Subcutaneous abdominal adipose tissue (tissue), 5 donors: ENCODE data around the gene RBFA.

ENCODE experiments used
- H3K27ac ChIP-seq: one replicate; pipeline ENCODE4 v1.7.0; 2013; ENCODE audit warnings: low read depth, mild to moderate bottlenecking, inconsistent platforms, low read length, moderate library complexity
- H3K27me3 ChIP-seq, 5 donors: one replicate each; pipeline ENCODE4 v1.7.0; 2013; ENCODE audit warnings: low read length in 5 of 5, inconsistent platforms in 1 of 5; ENCODE audit not compliant: control insufficient read depth in 5 of 5, insufficient read depth in 4 of 5
- H3K36me3 ChIP-seq, 5 donors: one replicate each; pipeline ENCODE4 v1.7.0; 2013; ENCODE audit warnings: low read length in 5 of 5; ENCODE audit not compliant: control insufficient read depth in 5 of 5, insufficient read depth in 5 of 5
- H3K4me1 ChIP-seq, 5 donors: one replicate each; pipeline ENCODE4 v1.7.0; 2013; ENCODE audit warnings: low read length in 5 of 5, mild to moderate bottlenecking in 3 of 5, moderate library complexity in 1 of 5; ENCODE audit not compliant: control insufficient read depth in 5 of 5, insufficient read depth in 5 of 5
- H3K4me3 ChIP-seq, 5 donors: one replicate each; pipeline ENCODE4 v1.7.0; 2013; ENCODE audit warnings: low read length in 5 of 5, low read depth in 1 of 5
- H3K9ac ChIP-seq, 5 donors: one replicate each; pipeline ENCODE4 v1.7.0; 2013; ENCODE audit warnings: low read length in 5 of 5, mild to moderate bottlenecking in 4 of 5, moderate library complexity in 3 of 5
- H3K9me3 ChIP-seq, 5 donors: one replicate each; pipeline ENCODE4 v1.7.0; 2013; ENCODE audit warnings: low read length in 5 of 5; ENCODE audit not compliant: control insufficient read depth in 5 of 5
- donor health status: healthy.
- donor health status: healthy.
- donor health status: healthy.
- donor health status: healthy.
- donor health status: healthy.

Gene RBFA

DNA sequence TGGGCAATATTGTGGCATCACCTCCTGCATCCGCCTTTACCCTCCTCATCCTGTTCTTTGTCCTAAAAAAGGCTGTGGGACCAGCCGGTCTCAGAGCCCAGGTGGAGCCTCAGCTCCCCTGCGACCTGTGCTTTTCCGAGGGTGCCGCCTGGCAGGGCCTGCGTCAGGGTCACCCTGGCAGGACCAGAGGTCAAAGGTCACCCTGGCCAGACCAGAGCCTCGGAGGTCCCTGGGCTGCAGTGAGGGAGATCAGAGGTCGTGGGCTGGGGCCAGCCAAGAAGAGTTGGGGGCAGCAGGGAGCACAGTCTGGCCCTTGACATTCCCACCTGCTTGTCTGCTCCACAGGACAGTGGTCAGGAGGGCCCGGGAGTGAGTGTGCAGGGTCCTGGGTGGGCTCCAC is 31.5 kb downstream of the RBFA start:
- no peak overlapping the region for H3K27ac ChIP-seq
- H3K27me3 ChIP-seq: no peaks in the 10 kb centered on the region
- H3K9ac ChIP-seq: no peak overlapping the region
- peaks cover 0 to 4% (median 0%) of the 10 kb centered on the region in 5 donors for H3K4me1 ChIP-seq
- peaks cover 0 to 11% (median 3%) of the 10 kb centered on the region in 5 donors for H3K9me3 ChIP-seq
- H3K36me3 ChIP-seq: no peaks in the 10 kb centered on the region
- H3K4me3 ChIP-seq: no peak overlapping the region

DNA sequence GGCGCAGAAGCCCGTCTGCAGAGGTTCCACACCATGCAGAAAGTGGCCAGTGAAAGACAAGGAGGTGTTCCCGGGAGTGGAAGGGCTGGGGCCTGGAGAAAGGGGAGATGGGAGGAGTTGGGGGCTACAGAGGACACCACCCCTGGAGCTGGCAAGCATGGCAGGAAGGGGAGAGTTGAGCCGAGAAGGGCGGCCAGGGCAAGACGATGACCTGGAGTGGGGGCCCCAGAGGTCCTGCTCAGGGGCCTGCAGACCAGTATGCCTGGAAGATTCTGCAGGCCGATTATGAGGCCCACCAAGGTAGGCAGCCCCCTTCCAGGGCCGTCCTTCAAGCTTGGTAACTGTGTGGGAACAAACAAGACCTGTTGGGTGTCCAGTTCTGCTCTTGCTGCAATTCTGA is 33.1 kb downstream of the RBFA start:
- no peaks in the 10 kb centered on the region for H3K36me3 ChIP-seq
- peaks cover 0 to 5% (median 0%) of the 10 kb centered on the region in 5 donors for H3K9me3 ChIP-seq
- H3K4me3 ChIP-seq: no peak overlapping the region

DNA sequence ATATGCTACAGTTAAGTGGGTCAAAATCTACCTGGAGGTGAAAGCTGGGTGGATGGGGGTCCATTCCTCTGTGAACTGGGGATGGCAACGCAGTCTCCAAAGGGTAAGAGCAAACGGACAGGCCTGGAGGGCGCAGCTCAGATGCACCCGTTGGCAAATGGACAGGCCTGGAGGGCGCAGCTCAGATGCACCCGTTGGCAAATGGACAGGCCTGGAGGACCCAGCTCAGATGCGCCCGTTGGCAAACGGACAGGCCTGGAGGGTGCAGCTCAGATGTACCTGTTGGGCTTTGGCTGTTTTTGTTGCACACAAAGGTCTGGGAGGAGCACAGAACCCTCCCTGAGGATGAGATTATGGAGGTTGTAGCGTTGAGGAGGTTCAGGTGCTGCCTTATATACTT is 33.7 kb downstream of the RBFA start:
- Histone ChIP-seq H3K27ac (no peak overlapping the region), H3K4me1 (peaks cover 0 to 4% (median 0%) of the 10 kb centered on the region in 5 donors), H3K36me3 (no peaks in the 10 kb centered on the region), H3K27me3 (no peaks in the 10 kb centered on the region), H3K4me3 (no peak overlapping the region), H3K9ac (no peak overlapping the region), H3K9me3 (no peaks in the 10 kb centered on the region)

More for the DNA sequence above, 33.1 kb downstream of the RBFA start:
- no peak overlapping the region for H3K27ac ChIP-seq
- H3K9ac ChIP-seq: no peak overlapping the region
- peaks cover 0 to 4% (median 0%) of the 10 kb centered on the region in 5 donors for H3K4me1 ChIP-seq
- no peaks in the 10 kb centered on the region for H3K27me3 ChIP-seq

DNA sequence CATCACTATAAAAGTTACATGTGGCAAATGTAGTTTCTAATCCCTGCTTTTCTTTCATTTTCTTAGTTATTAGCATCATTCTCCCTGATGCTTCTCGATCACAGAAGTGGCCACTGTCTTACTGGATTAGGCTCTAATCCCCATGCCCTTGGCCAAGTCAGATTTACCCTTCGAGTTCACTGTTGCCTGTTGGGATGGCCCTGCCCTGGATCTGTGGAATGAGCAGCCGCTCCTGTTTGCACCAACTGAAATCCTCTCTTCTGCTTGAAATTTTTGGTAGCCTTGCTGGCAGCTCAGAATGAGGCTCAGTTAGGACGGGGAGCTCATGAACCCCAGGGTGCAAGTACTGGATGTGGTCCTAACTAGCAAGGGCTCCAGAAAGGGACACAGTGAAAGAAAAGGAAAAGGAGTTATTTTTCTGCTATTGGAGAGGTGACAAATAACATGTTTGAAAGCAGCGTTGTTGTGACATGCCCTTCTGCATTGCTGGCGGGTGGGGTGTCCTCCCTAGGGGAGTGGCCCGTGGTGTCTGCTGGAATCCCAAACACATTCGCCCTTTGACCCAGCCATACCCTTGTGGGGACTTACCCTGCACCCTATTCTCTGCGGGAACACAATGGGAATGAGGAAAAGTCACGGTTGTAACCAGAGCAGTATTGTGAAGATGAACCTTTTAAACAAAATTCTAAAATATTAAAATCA is 34.5 kb downstream of the RBFA start:
- Histone ChIP-seq H3K4me3 (no peak overlapping the region), H3K36me3 (no peaks in the 10 kb centered on the region)

DNA sequence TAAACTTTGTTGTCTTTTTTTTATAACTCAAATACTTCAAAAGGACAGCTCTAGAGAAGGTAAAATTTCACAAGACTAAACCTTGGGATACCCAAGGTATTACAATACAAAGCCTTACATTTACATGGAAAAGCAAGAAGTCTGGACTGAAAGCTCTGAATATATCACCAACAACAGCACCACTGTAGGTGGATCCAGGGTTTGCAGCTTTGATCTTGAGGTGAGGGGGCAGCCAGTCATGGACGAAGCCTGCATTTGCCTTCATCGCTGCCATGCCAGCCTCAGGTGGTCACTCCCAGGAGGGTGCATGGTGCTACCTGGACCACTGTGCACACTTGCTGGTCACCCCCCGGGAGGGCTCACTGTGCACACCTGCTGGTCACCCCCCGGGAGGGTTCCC is 36.6 kb downstream of the RBFA start:
- Histone ChIP-seq H3K4me1 (peaks cover 0 to 4% (median 0%) of the 10 kb centered on the region in 5 donors), H3K9ac (no peak overlapping the region), H3K9me3 (no peaks in the 10 kb centered on the region), H3K4me3 (no peak overlapping the region), H3K27ac (no peak overlapping the region), H3K36me3 (no peaks in the 10 kb centered on the region), H3K27me3 (no peaks in the 10 kb centered on the region)

More for the DNA sequence above, 34.5 kb downstream of the RBFA start:
- H3K9me3 ChIP-seq: no peaks in the 10 kb centered on the region
- no peak overlapping the region for H3K27ac ChIP-seq
- peaks cover 0 to 4% (median 0%) of the 10 kb centered on the region in 5 donors for H3K4me1 ChIP-seq
- H3K27me3 ChIP-seq: no peaks in the 10 kb centered on the region
- H3K9ac ChIP-seq: no peak overlapping the region

DNA sequence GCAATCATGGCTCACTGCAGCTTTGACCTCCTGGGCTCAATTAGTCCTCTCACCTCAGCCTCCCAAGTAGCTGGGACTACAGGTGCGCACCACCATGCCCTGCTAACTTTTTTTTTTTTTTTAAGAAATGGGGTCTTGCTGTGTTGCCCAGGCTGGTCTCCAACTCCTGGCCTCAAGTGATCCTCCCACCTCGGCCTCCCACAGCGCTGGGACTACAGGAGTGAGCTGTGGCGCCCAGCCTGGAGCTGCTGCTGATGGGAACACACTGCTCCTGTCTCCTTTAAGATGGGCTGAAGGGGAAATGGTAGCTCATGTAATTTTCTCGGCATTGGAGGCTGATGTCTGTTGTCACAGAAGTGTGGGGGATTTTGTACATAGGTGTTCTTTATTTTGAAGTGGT is 39.9 kb downstream of the RBFA start:
- no peak overlapping the region for H3K27ac ChIP-seq
- no peaks in the 10 kb centered on the region for H3K4me1 ChIP-seq
- H3K36me3 ChIP-seq: no peaks in the 10 kb centered on the region
- H3K4me3 ChIP-seq: no peak overlapping the region
- H3K9ac ChIP-seq: no peak overlapping the region
- H3K9me3 ChIP-seq: no peaks in the 10 kb centered on the region
- H3K27me3 ChIP-seq: no peaks in the 10 kb centered on the region

DNA sequence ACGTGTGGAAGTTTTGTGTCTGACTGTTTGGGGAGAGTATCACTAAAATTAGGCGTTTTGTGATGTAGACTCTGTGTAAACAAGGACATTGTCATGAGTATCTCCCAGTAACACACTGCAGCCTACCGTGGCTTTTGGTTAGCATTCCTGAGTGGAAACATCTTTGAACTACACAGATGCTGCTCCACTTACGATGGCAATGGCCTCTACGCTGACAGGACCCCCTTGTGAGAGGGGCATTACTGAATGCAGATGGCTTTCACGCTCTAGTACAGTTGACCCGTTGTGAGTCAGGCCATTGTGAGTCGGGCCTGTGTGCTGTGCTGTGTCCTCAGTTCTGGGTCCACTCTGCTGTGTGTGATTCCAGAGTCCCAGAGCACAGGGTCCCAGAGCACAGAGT is 40.5 kb downstream of the RBFA start:
- no peak overlapping the region for H3K4me3 ChIP-seq
- H3K9me3 ChIP-seq: no peaks in the 10 kb centered on the region
- H3K27me3 ChIP-seq: no peaks in the 10 kb centered on the region
- no peaks in the 10 kb centered on the region for H3K4me1 ChIP-seq
- no peak overlapping the region for H3K9ac ChIP-seq
- H3K27ac ChIP-seq: no peak overlapping the region
- H3K36me3 ChIP-seq: no peaks in the 10 kb centered on the region

DNA sequence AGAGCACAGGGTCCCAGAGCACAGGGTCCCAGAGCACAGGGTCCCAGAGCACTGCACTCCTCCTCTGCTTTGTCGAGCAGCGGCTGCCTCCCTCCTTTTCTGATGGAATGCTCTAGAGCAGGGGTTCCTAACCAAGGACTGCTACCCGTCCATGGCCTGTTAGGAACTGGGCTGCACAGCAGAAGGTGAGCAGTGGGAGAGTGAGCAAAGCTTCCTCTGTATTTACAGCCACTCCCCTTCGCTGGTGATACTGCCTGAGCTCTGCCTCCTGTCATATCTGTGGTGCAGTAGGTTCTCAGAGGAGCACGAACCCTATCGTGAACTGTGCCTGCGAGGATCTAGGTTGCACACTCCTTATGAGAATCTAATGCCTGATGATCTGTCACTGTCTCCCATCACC is 41.7 kb downstream of the RBFA start:
- Histone ChIP-seq H3K27ac (no peak overlapping the region), H3K36me3 (peaks cover 0 to 2% (median 0%) of the 10 kb centered on the region in 5 donors), H3K9ac (no peak overlapping the region), H3K4me3 (no peak overlapping the region), H3K27me3 (no peaks in the 10 kb centered on the region), H3K9me3 (no peaks in the 10 kb centered on the region), H3K4me1 (no peaks in the 10 kb centered on the region)

DNA sequence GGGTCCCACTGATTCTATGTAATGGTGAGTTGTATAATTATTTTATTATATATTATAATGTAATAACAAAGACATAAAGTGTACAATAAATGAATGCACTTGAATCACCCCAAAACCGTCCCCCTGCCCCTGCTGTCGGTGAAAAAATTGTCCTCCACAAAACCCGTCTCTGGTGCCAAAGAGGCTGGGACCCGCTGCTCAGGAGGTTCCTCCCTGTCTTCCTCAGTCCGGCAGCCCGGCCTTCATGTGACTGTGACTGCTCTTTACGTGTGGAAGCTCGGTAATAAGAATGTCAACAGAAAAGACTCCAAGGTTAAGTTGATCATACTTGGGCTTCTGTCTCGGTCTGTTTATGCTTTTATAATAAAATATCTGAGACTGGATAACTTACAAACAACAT is 42.1 kb downstream of the RBFA start:
- Histone ChIP-seq H3K36me3 (peaks cover 0 to 2% (median 0%) of the 10 kb centered on the region in 5 donors), H3K4me3 (no peak overlapping the region), H3K4me1 (no peaks in the 10 kb centered on the region)

DNA sequence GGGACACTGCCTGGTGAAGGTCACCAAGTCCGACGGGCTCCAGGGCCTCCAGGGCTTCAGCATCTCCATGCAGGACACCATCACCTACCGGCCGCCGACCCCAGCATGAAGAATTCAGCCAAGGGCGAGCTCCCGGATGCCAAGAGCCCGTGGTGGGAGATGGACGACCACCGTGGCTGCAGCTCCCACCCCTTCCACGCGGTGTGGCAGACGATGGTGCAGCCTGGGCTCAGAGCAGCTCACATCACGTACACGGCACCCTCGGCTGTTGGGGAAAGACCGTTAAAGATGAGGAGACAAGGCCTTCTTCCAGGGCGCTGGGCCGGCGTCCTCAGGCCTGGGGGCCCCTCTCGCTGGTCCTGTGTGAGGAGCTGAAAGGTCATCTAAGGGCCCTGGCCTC is 43.6 kb downstream of the RBFA start:
- no peaks in the 10 kb centered on the region for H3K27me3 ChIP-seq
- H3K36me3 ChIP-seq: peaks cover 0 to 2% (median 0%) of the 10 kb centered on the region in 5 donors
- H3K9ac ChIP-seq: no peak overlapping the region
- H3K9me3 ChIP-seq: no peaks in the 10 kb centered on the region
- H3K27ac ChIP-seq: no peak overlapping the region
- H3K4me3 ChIP-seq: no peak overlapping the region
- H3K4me1 ChIP-seq: no peaks in the 10 kb centered on the region

More for the DNA sequence above, 42.1 kb downstream of the RBFA start:
- H3K27me3 ChIP-seq: no peaks in the 10 kb centered on the region
- no peak overlapping the region for H3K27ac ChIP-seq
- no peaks in the 10 kb centered on the region for H3K9me3 ChIP-seq
- H3K9ac ChIP-seq: no peak overlapping the region
